Lung (tissue), 12 donors: ENCODE data around the gene ACAA1. TPM values are rescaled to one million over a fixed set of nuclear protein-coding genes. Genes with fewer than 3 reads are reported as not detected.
A peak's percentile ranks its signal among the peaks of the same experiment; 100 is the strongest.

Source experiments
- ATAC-seq: fragments of 200-7000 bp; cut with Tn5 transposase; one replicate; pipeline ENCODE4 v1.9.1; 2020; ENCODE audit warnings: moderate number of reproducible peaks; ENCODE audit not compliant: insufficient read depth, low FRiP score
- DNase-seq, 3 donors: peaks; one replicate each; pipeline ENCODE4 v3.0.0-alpha.2; 2013 to 2017
- H3K27ac ChIP-seq, 2 donors: one replicate each; pipeline ENCODE4 v1.5.1; 2013; ENCODE audit warnings: mild to moderate bottlenecking in 2 of 2, moderate library complexity in 2 of 2, control low read depth in 1 of 2, inconsistent platforms in 1 of 2, low read depth in 1 of 2, low read length in 1 of 2
- H3K27me3 ChIP-seq, 3 donors: one replicate each; pipeline ENCODE4 v1.5.1; 2013; ENCODE audit warnings: low read length in 2 of 3; ENCODE audit not compliant: control insufficient read depth in 3 of 3, insufficient read depth in 3 of 3
- H3K36me3 ChIP-seq, 4 donors: one replicate each; pipeline ENCODE4 v1.5.1; 2013; ENCODE audit warnings: low read length in 4 of 4, mild to moderate bottlenecking in 1 of 4, moderate library complexity in 1 of 4; ENCODE audit not compliant: control insufficient read depth in 4 of 4, insufficient read depth in 4 of 4
- H3K4me1 ChIP-seq, 5 donors: one replicate each; pipeline ENCODE4 v1.5.1; 2013; ENCODE audit warnings: low read length in 5 of 5, mild to moderate bottlenecking in 2 of 5, moderate library complexity in 1 of 5; ENCODE audit not compliant: control insufficient read depth in 5 of 5, insufficient read depth in 5 of 5
- H3K4me3 ChIP-seq: one replicate; pipeline ENCODE4 v1.5.1; 2013; ENCODE audit warnings: mild to moderate bottlenecking, control low read depth, moderate library complexity
- H3K9ac ChIP-seq, 2 donors: one replicate each; pipeline ENCODE4 v1.5.1; 2013; ENCODE audit warnings: low read length in 2 of 2, control low read depth in 1 of 2; ENCODE audit not compliant: insufficient read depth in 1 of 2
- H3K9me3 ChIP-seq, 4 donors: one replicate each; pipeline ENCODE4 v1.5.1; 2013; ENCODE audit warnings: low read length in 3 of 4, mild to moderate bottlenecking in 1 of 4, moderate library complexity in 1 of 4; ENCODE audit not compliant: control insufficient read depth in 4 of 4, insufficient read depth in 3 of 4
- CTCF ChIP-seq: IDR thresholded peaks from 2 replicates; pipeline ENCODE4 v1.5.1; 2012; ENCODE audit warnings: mild to moderate bottlenecking; ENCODE audit errors: control extremely low read depth, extremely low read depth
- WGBS, 2 donors: extraction: QIAGEN DNeasy Blood & Tissue Kit; methylation state at CpG; one replicate each; pipeline ENCODE4 v1.1.7; 2013; 5-methylcytosine and 5-hydroxymethylcytosine counted together
- polyA plus RNA-seq, 2 donors: library from polyadenylated mRNA; stranded (reverse); fragments of 200-250 nt; gene quantifications; one replicate each; pipeline ENCODE4 v1.2.1, GENCODE V29; 2013
- total RNA-seq, 2 donors: library from RNA; depleted of rRNA in 1 of 2; stranded (reverse); fragments of >200 nt in 1 of 2; gene quantifications; one replicate each; pipeline ENCODE4 v1.2.1, GENCODE V29; 2014 to 2021
- donor health status: control.
- donor health status: control.
- donor health status: Bipolar disorder and iron deficiency.
- donor health status: healthy.
- donor health status: DM: yes; HTN: yes; CAD: no.

ACAA1 gene
- total and polyA plus RNA-seq, 4 donors, result 50.1 to 112 (median 89.0) TPM

- ATAC-seq (peak; percentile 96), DNase-seq (peak; percentile 99 to 100 (median 100))
- 0% methylated on average over 53 to 57 of the region's 57 CpGs for WGBS, 2 donors
- no peaks in the 10 kb centered on the region for H3K27me3 ChIP-seq
- TF ChIP-seq CTCF, result no peak
- H3K4me3 ChIP-seq, result peak within 1 kb of the TSS; percentile 77
- peak within 1 kb of the TSS; percentile 96 for H3K27ac ChIP-seq
- H3K4me1 ChIP-seq, result peaks cover 0 to 8% (median 5%) of the 10 kb centered on the region in 5 donors
- peak within 1 kb of the TSS; percentile 87 to 96 for H3K9ac ChIP-seq
- no peaks in the 10 kb centered on the region for H3K36me3 ChIP-seq
- no peaks in the 10 kb centered on the region for H3K9me3 ChIP-seq
These were observed 28.2 kb upstream of the ACAA1 start, which contains the start of gene OXSR1 for GRCh38 chr3:38164952-38165721. Gene OXSR1 (plus strand): TSS chr3:38165537. CDS start chr3:38165877, 340 bp downstream.

GRCh38 chr3:38164643-38164951 is 27.7 kb upstream of the ACAA1 start:
- no peak for DNase-seq
- 0 to 1% methylated on average over 17 of the region's 17 CpGs for WGBS, 2 donors
- no peak for TF ChIP-seq CTCF

GRCh38 chr3:38163841-38164642 is 27.1 kb upstream of the ACAA1 start:
- peak overlapping the region; percentile 87 to 96 for H3K9ac ChIP-seq
- WGBS, 2 donors, result 66 to 68% methylated on average over 24 of the region's 24 CpGs
- TF ChIP-seq CTCF, result no peak
- peak overlapping the region; percentile 96 for H3K27ac ChIP-seq
- peaks cover 0 to 8% (median 3%) of the 10 kb centered on the region in 5 donors for H3K4me1 ChIP-seq
- ATAC-seq (no peak), DNase-seq (no peak)
- no peaks in the 10 kb centered on the region for H3K9me3 ChIP-seq
- H3K36me3 ChIP-seq, result no peaks in the 10 kb centered on the region
- no peaks in the 10 kb centered on the region for H3K27me3 ChIP-seq
- H3K4me3 ChIP-seq, result peak overlapping the region; percentile 26

More at GRCh38 chr3:38164643-38164951, 27.7 kb upstream of the ACAA1 start:
- ATAC-seq, result no peak
- Histone ChIP-seq H3K4me1 (peaks cover 0 to 8% (median 5%) of the 10 kb centered on the region in 5 donors), H3K9ac (peak overlapping the region; percentile 87 to 96), H3K36me3 (no peaks in the 10 kb centered on the region), H3K4me3 (peak overlapping the region; percentile 26), H3K27ac (peak overlapping the region; percentile 96), H3K9me3 (no peaks in the 10 kb centered on the region), H3K27me3 (no peaks in the 10 kb centered on the region)
